Caco-2 (cell line): ENCODE measurements around the gene SLC44A1. TPM values are rescaled to one million over a fixed set of nuclear protein-coding genes. Genes with fewer than 3 reads are reported as not detected.

Experiments used
- BruUV-seq: library from RNA; stranded (reverse); fragments of 400-500 nt; replicated peaks from 2 replicates; lab custom pipeline; 2021; lab: Mats Ljungman, UMichigan
- CTCF ChIA-PET: fragments of 300-600 bp; sonication (Branson Sonifier 250); formaldehyde crosslinking; loops from one replicate; lab custom pipeline; 2022; ENCODE audit warnings: antibody characterized with exemption; lab: Charles Lee
- POLR2A ChIA-PET: fragments of 300-600 bp; sonication (Branson Sonifier 250); formaldehyde crosslinking; loops from one replicate; lab custom pipeline; 2022; ENCODE audit warnings: antibody characterized with exemption; lab: Charles Lee
- DNase-seq, 2 experiments: peaks; one replicate each; pipeline versions ENCODE4 v3.0.0 to v3.0.0-alpha.2; 2020 to 2022
- H3K27me3 ChIP-seq: replicated peaks from 2 replicates; pipeline ENCODE4 v1.6.0; 2011; ENCODE audit warnings: low read length; ENCODE audit not compliant: control insufficient read depth, insufficient read depth
- H3K36me3 ChIP-seq: 2 replicates; pipeline ENCODE4 v1.5.1; 2011; ENCODE audit warnings: low read length; ENCODE audit not compliant: control insufficient read depth, insufficient read depth
- H3K4me1 ChIP-seq: fragments of 250-450 bp; sonication (Bioruptor Pico); 2 replicates; pipeline ENCODE4 v1.5.1; 2020; ENCODE audit warnings: mild to moderate bottlenecking
- H3K4me3 ChIP-seq: 2 replicates; pipeline ENCODE4 v1.5.1; 2011; ENCODE audit warnings: low read depth, mild to moderate bottlenecking, control low read depth, low read length
- H3K9me3 ChIP-seq: fragments of 250-450 bp; sonication (Bioruptor Pico); 2 replicates; pipeline ENCODE4 v1.5.1; 2020; ENCODE audit warnings: mild to moderate bottlenecking, moderate library complexity
- H3K27ac Mint-ChIP-seq: one replicate; pipeline ENCODE4 v1.8.0; 2022; ENCODE audit warnings: mixed read lengths; ENCODE audit not compliant: unreplicated experiment
- H3K27me3 Mint-ChIP-seq: one replicate; pipeline ENCODE4 v1.8.0; 2022; ENCODE audit warnings: mixed read lengths; ENCODE audit not compliant: insufficient read depth, unreplicated experiment
- H3K36me3 Mint-ChIP-seq: one replicate; pipeline ENCODE4 v1.8.0; 2022; ENCODE audit warnings: mild to moderate bottlenecking, mixed read lengths; ENCODE audit not compliant: insufficient read depth, unreplicated experiment
- H3K4me1 Mint-ChIP-seq: one replicate; pipeline ENCODE4 v1.8.0; 2022; ENCODE audit warnings: low read depth, mixed read lengths; ENCODE audit not compliant: unreplicated experiment
- H3K4me3 Mint-ChIP-seq: one replicate; pipeline ENCODE4 v1.8.0; 2022; ENCODE audit warnings: mild to moderate bottlenecking, moderate library complexity, mixed read lengths; ENCODE audit not compliant: unreplicated experiment
- H3K9me3 Mint-ChIP-seq: one replicate; pipeline ENCODE4 v1.8.0; 2022; ENCODE audit warnings: mixed read lengths; ENCODE audit not compliant: unreplicated experiment
- CTCF ChIP-seq, 2 experiments: fragments of 200-600 bp in 1 of 2; IDR thresholded peaks; 1 replicate in 1 of 2; 2 replicates in 1 of 2; pipeline versions ENCODE4 v1.5.1 to v1.8.0; 2011 to 2022; ENCODE audit warnings: antibody characterized with exemption in 1 of 2, control low read depth in 1 of 2, inconsistent platforms in 1 of 2, low read depth in 1 of 2, low read length in 1 of 2, mild to moderate bottlenecking in 1 of 2, moderate library complexity in 1 of 2; ENCODE audit not compliant: insufficient read depth in 1 of 2, severe bottlenecking in 1 of 2, unreplicated experiment in 1 of 2
- intact Hi-C: fragments of 100-400 bp; cut with micrococcal nuclease; formaldehyde crosslinking; loops from one replicate; pipeline ENCODE4 v1.10.0; 2022; ENCODE audit not compliant: unreplicated experiment
- total RNA-seq: library from RNA; stranded (reverse); gene quantifications from 2 replicates; pipeline ENCODE4 v1.2.3, GENCODE V29; 2022

SLC44A1 gene
- total RNA-seq, 1 experiment from 2014 or later, result 45.8 TPM

- no TSS peak for BruUV-seq
- CTCF ChIA-PET, result no interaction called here
These were observed 211.5 kb downstream of the SLC44A1 start for GRCh38 chr9:105455836-105456475.

GRCh38 chr9:105457560-105458294 lies 213.3 kb downstream of the SLC44A1 start:
- peaks cover 6% of the 10 kb centered on the region; the same call in 1 of the 2 replicates for H3K4me1 ChIP-seq
- no peaks in the 10 kb centered on the region; the same call in 1 of the 2 replicates for H3K36me3 ChIP-seq
- BruUV-seq, result no TSS peak
- peaks cover 6% of the 10 kb centered on the region for H3K9me3 ChIP-seq
- no peak for DNase-seq
- no peaks in the 10 kb centered on the region for H3K27me3 ChIP-seq
- no peak for TF ChIP-seq CTCF (IDR thresholded peaks at IDR 0.05; ENCODE audit: insufficient read depth in 1 of 2, low read depth in 1 of 2, low read length in 1 of 2, severe bottlenecking in 1 of 2, unreplicated experiment in 1 of 2)
- no peak overlapping the region for H3K4me3 ChIP-seq
- intact Hi-C loops, result no loop called here
- H3K36me3 Mint-ChIP-seq, result no peaks in the 10 kb centered on the region
- no peaks in the 10 kb centered on the region for H3K4me1 Mint-ChIP-seq
- ChIA-PET POLR2A (no interaction called here), CTCF (no interaction called here)
- H3K27me3 Mint-ChIP-seq, result no peaks in the 10 kb centered on the region
- H3K4me3 Mint-ChIP-seq, result no peak overlapping the region
- peaks cover 10% of the 10 kb centered on the region for H3K9me3 Mint-ChIP-seq
- no peak overlapping the region for H3K27ac Mint-ChIP-seq

More at GRCh38 chr9:105455836-105456475, 211.5 kb downstream of the SLC44A1 start:
- no peaks in the 10 kb centered on the region for H3K27me3 Mint-ChIP-seq
- no peak for DNase-seq
- no peak overlapping the region for H3K27ac Mint-ChIP-seq
- H3K36me3 ChIP-seq, result no peaks in the 10 kb centered on the region; the same call in 1 of the 2 replicates
- H3K4me1 ChIP-seq, result peaks cover 6% of the 10 kb centered on the region; the same call in 1 of the 2 replicates
- no peaks in the 10 kb centered on the region for H3K36me3 Mint-ChIP-seq
- peaks cover 10% of the 10 kb centered on the region for H3K9me3 Mint-ChIP-seq
- no peaks in the 10 kb centered on the region for H3K27me3 ChIP-seq
- H3K4me1 Mint-ChIP-seq, result peaks cover 5% of the 10 kb centered on the region
- POLR2A ChIA-PET, result no interaction called here
- no peak overlapping the region for H3K4me3 Mint-ChIP-seq
- no peak for TF ChIP-seq CTCF (IDR thresholded peaks at IDR 0.05; ENCODE audit: insufficient read depth in 1 of 2, low read depth in 1 of 2, low read length in 1 of 2, severe bottlenecking in 1 of 2, unreplicated experiment in 1 of 2)
- intact Hi-C loops, result no loop called here
- no peak overlapping the region for H3K4me3 ChIP-seq
- peaks cover 6% of the 10 kb centered on the region for H3K9me3 ChIP-seq

- no peak for TF ChIP-seq CTCF (IDR thresholded peaks at IDR 0.05; ENCODE audit: insufficient read depth in 1 of 2, low read depth in 1 of 2, low read length in 1 of 2, severe bottlenecking in 1 of 2, unreplicated experiment in 1 of 2)
- intact Hi-C loops, result no loop called here
- Histone ChIP-seq H3K4me1 (peaks cover 6% of the 10 kb centered on the region; the same call in 1 of the 2 replicates), H3K9me3 (peaks cover 6% of the 10 kb centered on the region), H3K27me3 (no peaks in the 10 kb centered on the region), H3K4me3 (no peak overlapping the region), H3K36me3 (no peaks in the 10 kb centered on the region; the same call in 1 of the 2 replicates)
- H3K27ac Mint-ChIP-seq, result no peak overlapping the region
- H3K4me1 Mint-ChIP-seq, result no peaks in the 10 kb centered on the region
- no TSS peak for BruUV-seq
- H3K36me3 Mint-ChIP-seq, result no peaks in the 10 kb centered on the region
- DNase-seq, result no peak
- CTCF ChIA-PET, result no interaction called here
- H3K27me3 Mint-ChIP-seq, result no peaks in the 10 kb centered on the region
- H3K4me3 Mint-ChIP-seq, result no peak overlapping the region
- H3K9me3 Mint-ChIP-seq, result peaks cover 10% of the 10 kb centered on the region
- POLR2A ChIA-PET, result no interaction called here
These were observed 214.0 kb downstream of the SLC44A1 start for GRCh38 chr9:105458404-105458803.
